Measurements from ENCODE around the gene FRMD4A. TPM values are rescaled to one million over a fixed set of nuclear protein-coding genes. Genes with fewer than 3 reads are reported as not detected.

The FRMD4A gene
- total RNA-seq, 1 donor from 2014 or later = 28.2 TPM

- DNase-seq (ENCODE audit: low read depth) = no peak
- no peak for TF ChIP-seq CTCF (IDR thresholded peaks at IDR 0.05; ENCODE audit: insufficient read depth, low read length, poor library complexity, severe bottlenecking)
- Histone ChIP-seq H3K27me3 (ENCODE audit: control insufficient read depth, insufficient read depth, low read length) (no peaks in the 10 kb centered on the region), H3K36me3 (ENCODE audit: control insufficient read depth, insufficient read depth, low read length) (no peaks in the 10 kb centered on the region), H3K4me3 (ENCODE audit: low read depth, low read length) (no peak overlapping the region)
Observed at GRCh38 chr10:13827076-13827797, 503.5 kb downstream of the FRMD4A start.

- no peak for DNase-seq (ENCODE audit: low read depth)
- no peak for TF ChIP-seq CTCF (IDR thresholded peaks at IDR 0.05; ENCODE audit: insufficient read depth, low read length, poor library complexity, severe bottlenecking)
- Histone ChIP-seq H3K4me3 (ENCODE audit: low read depth, low read length) (no peak overlapping the region), H3K27me3 (ENCODE audit: control insufficient read depth, insufficient read depth, low read length) (no peaks in the 10 kb centered on the region), H3K36me3 (ENCODE audit: control insufficient read depth, insufficient read depth, low read length) (no peaks in the 10 kb centered on the region)
Observed at GRCh38 chr10:13823709-13824405, 506.9 kb downstream of the FRMD4A start.

- H3K4me3 ChIP-seq (ENCODE audit: low read depth, low read length) = no peak overlapping the region
- no peak for DNase-seq (ENCODE audit: low read depth)
- TF ChIP-seq CTCF (IDR thresholded peaks at IDR 0.05; ENCODE audit: insufficient read depth, low read length, poor library complexity, severe bottlenecking) = no peak
- no peaks in the 10 kb centered on the region for H3K27me3 ChIP-seq (ENCODE audit: control insufficient read depth, insufficient read depth, low read length)
- H3K36me3 ChIP-seq (ENCODE audit: control insufficient read depth, insufficient read depth, low read length) = no peaks in the 10 kb centered on the region
Observed at GRCh38 chr10:13823096-13823708, 507.5 kb downstream of the FRMD4A start.

- DNase-seq (ENCODE audit: low read depth) = no peak
- Histone ChIP-seq H3K36me3 (ENCODE audit: control insufficient read depth, insufficient read depth, low read length) (no peaks in the 10 kb centered on the region), H3K4me3 (ENCODE audit: low read depth, low read length) (no peak overlapping the region), H3K27me3 (ENCODE audit: control insufficient read depth, insufficient read depth, low read length) (no peaks in the 10 kb centered on the region)
- TF ChIP-seq CTCF (IDR thresholded peaks at IDR 0.05; ENCODE audit: insufficient read depth, low read length, poor library complexity, severe bottlenecking) = no peak
Observed at GRCh38 chr10:13822490-13822889, 508.2 kb downstream of the FRMD4A start.

GRCh38 chr10:13820964-13821337 lies 509.8 kb downstream of the FRMD4A start:
- Histone ChIP-seq H3K4me3 (ENCODE audit: low read depth, low read length) (no peak overlapping the region), H3K36me3 (ENCODE audit: control insufficient read depth, insufficient read depth, low read length) (no peaks in the 10 kb centered on the region), H3K27me3 (ENCODE audit: control insufficient read depth, insufficient read depth, low read length) (no peaks in the 10 kb centered on the region)
- DNase-seq (ENCODE audit: low read depth) = no peak
- TF ChIP-seq CTCF (IDR thresholded peaks at IDR 0.05; ENCODE audit: insufficient read depth, low read length, poor library complexity, severe bottlenecking) = no peak
